Astrocyte (in vitro differentiated cells and primary cell): ENCODE results near the gene SPIN1. TPM values are rescaled to one million over a fixed set of nuclear protein-coding genes. Genes with fewer than 3 reads are reported as not detected.

Experiments used
- DNase-seq: peaks from one replicate; pipeline ENCODE4 v3.0.0-alpha.2; 2010; ENCODE audit warnings: low read depth
- FAIRE-seq: peaks from 2 replicates; lab custom pipeline; 2011; peaks lifted over from hg19 to GRCh38; lab: Jason Lieb, UNC
- H2AFZ ChIP-seq: 2 replicates; pipeline ENCODE4 v1.6.0; 2012; ENCODE audit warnings: low read depth, low read length, inconsistent platforms
- H3K27ac ChIP-seq: 2 replicates; pipeline ENCODE4 v1.5.1; 2011; ENCODE audit warnings: low read depth, low read length, inconsistent platforms
- H3K27me3 ChIP-seq: 2 replicates; pipeline ENCODE4 v1.6.0; 2011; ENCODE audit warnings: low read length, inconsistent platforms; ENCODE audit not compliant: insufficient read depth
- H3K36me3 ChIP-seq: 2 replicates; pipeline ENCODE4 v1.5.1; 2011; ENCODE audit warnings: low read length, inconsistent platforms; ENCODE audit not compliant: insufficient read depth
- H3K4me1 ChIP-seq: 2 replicates; pipeline ENCODE4 v1.5.1; 2011; ENCODE audit warnings: low read length, inconsistent platforms; ENCODE audit not compliant: insufficient read depth
- H3K4me2 ChIP-seq: 2 replicates; pipeline ENCODE4 v1.6.0; 2012; ENCODE audit warnings: low read length, inconsistent platforms
- H3K4me3 ChIP-seq: 2 replicates; pipeline ENCODE4 v1.5.1; 2011; ENCODE audit warnings: low read depth, mild to moderate bottlenecking, low read length, inconsistent platforms; ENCODE audit not compliant: insufficient read depth
- H3K79me2 ChIP-seq: 2 replicates; pipeline ENCODE4 v1.6.0; 2012; ENCODE audit warnings: mild to moderate bottlenecking, low read length, inconsistent platforms; ENCODE audit not compliant: insufficient read depth
- H3K9ac ChIP-seq: 2 replicates; pipeline ENCODE4 v1.6.0; 2012; ENCODE audit warnings: mild to moderate bottlenecking, low read length, inconsistent platforms
- H3K9me3 ChIP-seq: 2 replicates; pipeline ENCODE4 v1.5.1; 2012; ENCODE audit warnings: low read depth, mild to moderate bottlenecking, low read length, inconsistent platforms; ENCODE audit not compliant: insufficient read depth
- H4K20me1 ChIP-seq: 2 replicates; pipeline ENCODE4 v1.6.0; 2012; ENCODE audit warnings: low read length, inconsistent platforms; ENCODE audit not compliant: insufficient read depth
- H3K27ac Mint-ChIP-seq: one replicate; pipeline ENCODE4 v1.8.0; 2021; ENCODE audit warnings: mild to moderate bottlenecking, mixed read lengths; ENCODE audit not compliant: unreplicated experiment
- H3K27me3 Mint-ChIP-seq: one replicate; pipeline ENCODE4 v1.8.0; 2021; ENCODE audit warnings: low read depth, mixed read lengths; ENCODE audit not compliant: unreplicated experiment
- H3K36me3 Mint-ChIP-seq: one replicate; pipeline ENCODE4 v1.8.0; 2021; ENCODE audit warnings: low read depth, mixed read lengths; ENCODE audit not compliant: unreplicated experiment
- H3K4me1 Mint-ChIP-seq: one replicate; pipeline ENCODE4 v1.8.0; 2021; ENCODE audit warnings: low read depth, mixed read lengths; ENCODE audit not compliant: unreplicated experiment
- H3K4me3 Mint-ChIP-seq: one replicate; pipeline ENCODE4 v1.8.0; 2021; ENCODE audit warnings: mild to moderate bottlenecking, moderate library complexity, mixed read lengths; ENCODE audit not compliant: unreplicated experiment
- H3K9me3 Mint-ChIP-seq: one replicate; pipeline ENCODE4 v1.8.0; 2021; ENCODE audit warnings: mild to moderate bottlenecking, mixed read lengths; ENCODE audit not compliant: unreplicated experiment
- EZH2 ChIP-seq: IDR thresholded peaks from 2 replicates; pipeline ENCODE4 v1.6.1; 2012; ENCODE audit warnings: mild to moderate bottlenecking, low read length, inconsistent platforms; ENCODE audit not compliant: insufficient read depth
- total RNA-seq: library from RNA; stranded (reverse); gene quantifications from 2 replicates; pipeline ENCODE4 v1.2.1, GENCODE V29; 2021
- TF ChIP-seq, protein P1 (sequence below): IDR thresholded peaks from 2 replicates; pipeline ENCODE4 v1.5.1; 2011; ENCODE audit warnings: low read depth, mild to moderate bottlenecking, inconsistent platforms, low read length, moderate library complexity; ENCODE audit not compliant: insufficient read depth

SPIN1 gene
- total RNA-seq, 1 donor from 2014 or later = 74.1 TPM

DNA sequence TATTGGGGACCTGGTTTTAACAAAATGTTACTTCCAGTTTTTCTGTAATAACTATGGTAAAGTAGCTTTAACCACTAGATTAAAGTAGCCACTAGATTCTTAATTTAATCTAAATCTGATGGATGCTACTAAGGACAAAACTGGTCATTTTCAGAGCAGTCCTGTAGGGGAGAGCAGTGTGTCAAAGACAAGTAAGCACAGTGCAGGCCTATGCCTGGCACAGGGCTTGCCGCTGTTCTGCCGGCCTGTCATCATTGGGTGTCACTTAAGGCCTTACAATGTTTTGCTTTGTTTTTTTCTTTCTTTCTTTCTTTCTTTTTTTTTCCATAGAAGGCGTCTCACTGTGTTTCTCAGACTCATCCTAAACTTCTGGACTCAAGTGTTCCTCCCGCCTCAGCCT is 93.7 kb downstream of the SPIN1 start:
- H3K9ac ChIP-seq = no peak overlapping the region
- FAIRE-seq (no peak), DNase-seq (no peak)
- H4K20me1 ChIP-seq = no peaks in the 10 kb centered on the region
- Mint-ChIP-seq H3K4me3 (no peak overlapping the region), H3K27me3 (no peaks in the 10 kb centered on the region), H3K4me1 (peaks cover 27% of the 10 kb centered on the region), H3K9me3 (no peaks in the 10 kb centered on the region), H3K27ac (no peak overlapping the region), H3K36me3 (peaks cover 14% of the 10 kb centered on the region)
- peaks cover 4% of the 10 kb centered on the region for H3K36me3 ChIP-seq
- peaks cover 6% of the 10 kb centered on the region for H3K79me2 ChIP-seq
- no peak overlapping the region for H3K4me3 ChIP-seq
- H3K4me1 ChIP-seq = peaks cover 21% of the 10 kb centered on the region
- H3K27ac ChIP-seq = no peak overlapping the region
- no peaks in the 10 kb centered on the region for H3K9me3 ChIP-seq
- no peak overlapping the region for H3K4me2 ChIP-seq
- H2AFZ ChIP-seq = no peak overlapping the region
- TF ChIP-seq EZH2 = no peak
- TF ChIP-seq, protein P1, sequence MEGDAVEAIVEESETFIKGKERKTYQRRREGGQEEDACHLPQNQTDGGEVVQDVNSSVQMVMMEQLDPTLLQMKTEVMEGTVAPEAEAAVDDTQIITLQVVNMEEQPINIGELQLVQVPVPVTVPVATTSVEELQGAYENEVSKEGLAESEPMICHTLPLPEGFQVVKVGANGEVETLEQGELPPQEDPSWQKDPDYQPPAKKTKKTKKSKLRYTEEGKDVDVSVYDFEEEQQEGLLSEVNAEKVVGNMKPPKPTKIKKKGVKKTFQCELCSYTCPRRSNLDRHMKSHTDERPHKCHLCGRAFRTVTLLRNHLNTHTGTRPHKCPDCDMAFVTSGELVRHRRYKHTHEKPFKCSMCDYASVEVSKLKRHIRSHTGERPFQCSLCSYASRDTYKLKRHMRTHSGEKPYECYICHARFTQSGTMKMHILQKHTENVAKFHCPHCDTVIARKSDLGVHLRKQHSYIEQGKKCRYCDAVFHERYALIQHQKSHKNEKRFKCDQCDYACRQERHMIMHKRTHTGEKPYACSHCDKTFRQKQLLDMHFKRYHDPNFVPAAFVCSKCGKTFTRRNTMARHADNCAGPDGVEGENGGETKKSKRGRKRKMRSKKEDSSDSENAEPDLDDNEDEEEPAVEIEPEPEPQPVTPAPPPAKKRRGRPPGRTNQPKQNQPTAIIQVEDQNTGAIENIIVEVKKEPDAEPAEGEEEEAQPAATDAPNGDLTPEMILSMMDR = no peak
- H3K27me3 ChIP-seq = no peaks in the 10 kb centered on the region

DNA sequence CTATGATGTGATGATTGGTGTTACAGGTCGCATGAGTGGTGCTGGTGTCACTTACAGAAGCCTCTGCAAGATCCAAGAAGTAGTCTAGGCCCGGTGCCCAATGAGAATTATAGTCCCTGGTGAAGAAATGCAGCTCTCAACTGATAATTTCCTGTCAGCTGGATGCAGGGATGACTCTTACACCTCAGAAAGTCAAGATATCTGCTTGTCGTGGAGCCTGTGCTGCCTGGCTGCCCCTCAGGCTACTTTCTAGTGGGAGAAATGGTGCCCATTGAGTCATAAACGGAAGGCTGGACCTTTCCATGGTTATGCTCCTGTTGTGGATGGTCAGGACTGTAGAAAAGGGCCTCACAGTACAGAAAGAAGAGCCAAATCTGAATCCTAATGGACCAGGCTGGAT is 99.9 kb downstream of the SPIN1 start:
- Histone ChIP-seq H3K4me3 (no peak overlapping the region), H3K4me1 (no peaks in the 10 kb centered on the region), H2AFZ (no peak overlapping the region), H3K27me3 (no peaks in the 10 kb centered on the region), H3K9ac (no peak overlapping the region), H3K9me3 (no peaks in the 10 kb centered on the region), H4K20me1 (no peaks in the 10 kb centered on the region), H3K79me2 (no peaks in the 10 kb centered on the region), H3K4me2 (no peak overlapping the region), H3K36me3 (peaks cover 2% of the 10 kb centered on the region), H3K27ac (no peak overlapping the region)
- Mint-ChIP-seq H3K4me1 (no peaks in the 10 kb centered on the region), H3K27ac (no peak overlapping the region), H3K9me3 (no peaks in the 10 kb centered on the region), H3K36me3 (peaks cover 14% of the 10 kb centered on the region), H3K4me3 (no peak overlapping the region), H3K27me3 (no peaks in the 10 kb centered on the region)
- FAIRE-seq (no peak), DNase-seq (no peak)
- TF ChIP-seq, protein P1 = no peak
- TF ChIP-seq EZH2 = no peak

DNA sequence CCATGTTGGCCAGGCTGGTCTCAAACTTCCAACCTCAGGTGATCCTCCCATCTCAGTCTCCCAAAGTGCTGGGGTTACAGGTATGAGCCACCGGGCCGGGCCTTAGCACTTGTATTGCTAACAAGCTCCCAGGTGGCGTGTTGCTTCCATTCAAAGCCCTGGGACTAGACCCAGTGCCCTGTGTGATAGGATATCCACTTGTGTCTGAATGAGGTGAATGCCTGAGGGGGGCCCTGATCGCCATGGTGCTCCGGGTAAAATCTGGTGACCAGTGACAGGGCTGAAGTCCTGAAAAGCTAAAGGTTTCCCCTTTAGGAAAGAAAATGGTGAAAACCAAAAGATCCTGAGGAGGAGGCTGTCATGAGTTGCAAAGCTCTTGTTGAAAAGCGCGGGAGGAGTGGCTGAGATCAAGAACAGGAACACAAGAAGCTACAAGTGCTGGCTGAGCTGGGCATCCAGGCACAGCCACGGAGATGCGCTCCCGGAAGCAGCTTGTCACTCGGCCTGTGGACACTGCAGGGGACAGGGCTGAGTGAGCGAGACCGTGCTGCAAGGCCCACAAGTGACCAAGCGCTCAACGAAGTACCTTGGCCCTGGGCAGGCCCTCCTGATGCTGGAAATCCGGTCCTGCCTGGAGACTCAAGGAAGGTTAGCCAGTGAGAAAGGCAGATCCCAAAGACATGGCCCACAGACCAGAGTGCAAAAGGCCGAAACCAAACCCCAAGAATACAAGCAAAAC is 106.9 kb downstream of the SPIN1 start:
- H3K9me3 ChIP-seq = no peaks in the 10 kb centered on the region
- H3K79me2 ChIP-seq = no peaks in the 10 kb centered on the region
- TF ChIP-seq, protein P1 = no peak
- TF ChIP-seq EZH2 = no peak
- H3K4me2 ChIP-seq = no peak overlapping the region
- Mint-ChIP-seq H3K27ac (no peak overlapping the region), H3K27me3 (no peaks in the 10 kb centered on the region), H3K36me3 (no peaks in the 10 kb centered on the region), H3K4me1 (no peaks in the 10 kb centered on the region), H3K9me3 (no peaks in the 10 kb centered on the region), H3K4me3 (no peak overlapping the region)
- H3K9ac ChIP-seq = no peak overlapping the region
- no peaks in the 10 kb centered on the region for H3K27me3 ChIP-seq
- no peak for FAIRE-seq
- no peak for DNase-seq
- H3K36me3 ChIP-seq = no peaks in the 10 kb centered on the region
- H4K20me1 ChIP-seq = no peaks in the 10 kb centered on the region
- no peaks in the 10 kb centered on the region for H3K4me1 ChIP-seq
- H3K4me3 ChIP-seq = no peak overlapping the region
- no peak overlapping the region for H3K27ac ChIP-seq
- H2AFZ ChIP-seq = no peak overlapping the region
